NCI-H2196 treated with DMSO at 0.1 percent for 48 hours (cell line): ENCODE data around the gene ANKRD40CL.
"Not testable (repeated sequence)": the region's sequence is repeated elsewhere in the genome, so short reads cannot be mapped to it uniquely, and the experiment has no call there.

Experiments
- DNase-seq: peaks from one replicate; lab custom pipeline; 2025; ENCODE audit not compliant: unreplicated experiment; lab: John Stamatoyannopoulos, UW

Gene ANKRD40CL

GRCh38 chr17:50763716-50764475 lies 3.4 kb downstream of the ANKRD40CL start:
- DNase-seq: no peak

GRCh38 chr17:50762177-50762576 lies 5.1 kb downstream of the ANKRD40CL start:
- DNase-seq: no peak

- DNase-seq: no peak
Measured at GRCh38 chr17:50758989-50759544, 8.3 kb downstream of the ANKRD40CL start.

GRCh38 chr17:50758524-50758923 lies 8.8 kb downstream of the ANKRD40CL start:
- no peak for DNase-seq

- no peak for DNase-seq
Measured at GRCh38 chr17:50754521-50754920, 12.8 kb downstream of the ANKRD40CL start.

- no peak for DNase-seq
Measured at GRCh38 chr17:50749245-50749644, 18.1 kb downstream of the ANKRD40CL start.

GRCh38 chr17:50745631-50746030 lies 21.7 kb downstream of the ANKRD40CL start:
- DNase-seq: no peak

- DNase-seq: no peak
Measured at GRCh38 chr17:50739098-50739497, 28.2 kb downstream of the ANKRD40CL start.

- DNase-seq: no peak
Measured at GRCh38 chr17:50737118-50737698, 30.1 kb downstream of the ANKRD40CL start.

GRCh38 chr17:50735287-50735686 lies 32.0 kb downstream of the ANKRD40CL start:
- no peak for DNase-seq

- DNase-seq: no peak
Measured at GRCh38 chr17:50731575-50732460, 35.5 kb downstream of the ANKRD40CL start.

GRCh38 chr17:50728881-50729765 lies 38.2 kb downstream of the ANKRD40CL start:
- DNase-seq: no peak

- no peak for DNase-seq
Measured at GRCh38 chr17:50728112-50728429, 39.2 kb downstream of the ANKRD40CL start.

GRCh38 chr17:50725769-50726655 lies 41.3 kb downstream of the ANKRD40CL start:
- no peak for DNase-seq

GRCh38 chr17:50724622-50725021 lies 42.7 kb downstream of the ANKRD40CL start:
- DNase-seq: not testable (repeated sequence)

- no peak for DNase-seq
Measured at GRCh38 chr17:50722746-50723145, 44.6 kb downstream of the ANKRD40CL start.

- no peak for DNase-seq
Measured at GRCh38 chr17:50721194-50722010, 45.9 kb downstream of the ANKRD40CL start.

- no peak for DNase-seq
Measured at GRCh38 chr17:50719924-50720794, 47.2 kb downstream of the ANKRD40CL start.
